Measurements from ENCODE around the gene GRIK2.

GRIK2 gene

GRCh38 chr6:101921829-101922450 lies 528.4 kb downstream of the GRIK2 start:
- no peak for DNase-seq

- DNase-seq = no peak
Observed at GRCh38 chr6:101926149-101926925, 532.8 kb downstream of the GRIK2 start.

GRCh38 chr6:101931766-101932165 lies 538.3 kb downstream of the GRIK2 start:
- no peak for DNase-seq

GRCh38 chr6:101932704-101933103 lies 539.2 kb downstream of the GRIK2 start:
- no peak for DNase-seq

GRCh38 chr6:101935732-101936131 lies 542.2 kb downstream of the GRIK2 start:
- DNase-seq = no peak

- no peak for DNase-seq
Observed at GRCh38 chr6:101936516-101936915, 543.0 kb downstream of the GRIK2 start.

GRCh38 chr6:101937108-101937507 lies 543.6 kb downstream of the GRIK2 start:
- no peak for DNase-seq

GRCh38 chr6:101940391-101940790 lies 546.9 kb downstream of the GRIK2 start:
- DNase-seq = no peak

GRCh38 chr6:101956961-101957360 lies 563.5 kb downstream of the GRIK2 start:
- DNase-seq = no peak

- no peak for DNase-seq
Observed at GRCh38 chr6:101961357-101961756, 567.8 kb downstream of the GRIK2 start.

GRCh38 chr6:101980924-101981323 lies 587.4 kb downstream of the GRIK2 start:
- DNase-seq = no peak

GRCh38 chr6:101986476-101986875 lies 593.0 kb downstream of the GRIK2 start:
- DNase-seq = no peak

- no peak for DNase-seq
Observed at GRCh38 chr6:101992286-101992685, 598.8 kb downstream of the GRIK2 start.

- no peak for DNase-seq
Observed at GRCh38 chr6:101994521-101994920, 601.0 kb downstream of the GRIK2 start.

- no peak for DNase-seq
Observed at GRCh38 chr6:102015431-102015830, 621.9 kb downstream of the GRIK2 start.

GRCh38 chr6:102022281-102022680 lies 628.8 kb downstream of the GRIK2 start:
- no peak for DNase-seq

GRCh38 chr6:102022803-102023202 lies 629.3 kb downstream of the GRIK2 start:
- no peak for DNase-seq

- no peak for DNase-seq
Observed at GRCh38 chr6:102023977-102024657, 630.6 kb downstream of the GRIK2 start.

GRCh38 chr6:102026649-102027048 lies 633.1 kb downstream of the GRIK2 start:
- no peak for DNase-seq

- no peak for DNase-seq
Observed at GRCh38 chr6:102028176-102028575, 634.7 kb downstream of the GRIK2 start.

GRCh38 chr6:102038964-102039363 lies 645.5 kb downstream of the GRIK2 start:
- no peak for DNase-seq

GRCh38 chr6:102039441-102039840 lies 645.9 kb downstream of the GRIK2 start:
- DNase-seq = no peak

- DNase-seq = no peak
Observed at GRCh38 chr6:102051001-102051400, 657.5 kb downstream of the GRIK2 start.

- DNase-seq = no peak
Observed at GRCh38 chr6:102051720-102052119, 658.2 kb downstream of the GRIK2 start.

Data from NCI-H345 (cell line).